ENCODE results near the gene MRPL11.

- TF ChIP-seq GLMP (CRISPR knock-in tag; IDR thresholded peaks at IDR 0.05; ENCODE audit: borderline replicate concordance) = no peak
- no peak for TF ChIP-seq ZNF740 (CRISPR knock-in tag; IDR thresholded peaks at IDR 0.05)
- no peak for TF ChIP-seq ZNF331 (CRISPR knock-in tag; IDR thresholded peaks at IDR 0.05)
Observed at GRCh38 chr11:66417000-66417399, 21.6 kb downstream of the MRPL11 start.

Data from HepG2 (cell line).